ENCODE data around the gene UBA3. TPM values are rescaled to one million over a fixed set of nuclear protein-coding genes. Genes with fewer than 3 reads are reported as not detected.
A peak's percentile ranks its signal among the peaks of the same experiment; 100 is the strongest.

Gene UBA3
- total RNA-seq, 2 experiments from 2014 or later: 91.2 to 102 TPM

GRCh38 chr3:69012800-69013252 lies 67.3 kb downstream of the UBA3 start:
- no peaks in the 10 kb centered on the region for H3K9me3 Mint-ChIP-seq
- POLR2A ChIA-PET: interaction anchor here (0.9 to 1.6 kb wide), 3 partner anchors 40 to 79 kb away, joined by 3 to 7 read pairs (median 3); partner anchors contain the start of gene TMF1
- H3K27ac Mint-ChIP-seq: peak overlapping the region; percentile 90
- no peak for ATAC-seq (ENCODE audit: low read depth)
- H3K36me3 Mint-ChIP-seq: peaks cover 17% of the 10 kb centered on the region
- peak overlapping the region; percentile 88 for H3K4me3 Mint-ChIP-seq
- H3K27me3 Mint-ChIP-seq: no peaks in the 10 kb centered on the region
- DNase-seq: no peak
- H3K4me1 Mint-ChIP-seq: peaks cover 16% of the 10 kb centered on the region

- ATAC-seq (ENCODE audit: low read depth) (no peak), DNase-seq (no peak)
- no peaks in the 10 kb centered on the region for H3K27me3 Mint-ChIP-seq
- POLR2A ChIA-PET: no interaction called here
- peak overlapping the region; percentile 88 for H3K4me3 Mint-ChIP-seq
- peaks cover 14% of the 10 kb centered on the region for H3K36me3 Mint-ChIP-seq
- peaks cover 14% of the 10 kb centered on the region for H3K4me1 Mint-ChIP-seq
- peak overlapping the region; percentile 90 for H3K27ac Mint-ChIP-seq
- H3K9me3 Mint-ChIP-seq: no peaks in the 10 kb centered on the region
Measured at GRCh38 chr3:69012100-69012799, 67.9 kb downstream of the UBA3 start.

GRCh38 chr3:69011096-69011730 lies 69.0 kb downstream of the UBA3 start:
- Mint-ChIP-seq H3K36me3 (peaks cover 12% of the 10 kb centered on the region), H3K27ac (no peak overlapping the region), H3K27me3 (no peaks in the 10 kb centered on the region), H3K4me1 (peaks cover 11% of the 10 kb centered on the region), H3K9me3 (no peaks in the 10 kb centered on the region), H3K4me3 (no peak overlapping the region)
- ATAC-seq (ENCODE audit: low read depth): no peak
- no peak for DNase-seq
- POLR2A ChIA-PET: no interaction called here

- POLR2A ChIA-PET: interaction anchor here (0.6 kb wide), 1 partner anchor 92 kb away, joined by 7 read pairs; no protein-coding TSS in a partner anchor
- DNase-seq (no peak), ATAC-seq (ENCODE audit: low read depth) (no peak)
- Mint-ChIP-seq H3K27ac (no peak overlapping the region), H3K36me3 (peaks cover 9% of the 10 kb centered on the region), H3K4me1 (peaks cover 7% of the 10 kb centered on the region), H3K27me3 (no peaks in the 10 kb centered on the region), H3K9me3 (no peaks in the 10 kb centered on the region), H3K4me3 (no peak overlapping the region)
Measured at GRCh38 chr3:69009559-69010410, 70.4 kb downstream of the UBA3 start.

- Mint-ChIP-seq H3K36me3 (peaks cover 12% of the 10 kb centered on the region), H3K4me3 (no peak overlapping the region), H3K27ac (no peak overlapping the region), H3K9me3 (no peaks in the 10 kb centered on the region), H3K4me1 (peaks cover 4% of the 10 kb centered on the region), H3K27me3 (no peaks in the 10 kb centered on the region)
- POLR2A ChIA-PET: no interaction called here
- DNase-seq: no peak
- no peak for ATAC-seq (ENCODE audit: low read depth)
Measured at GRCh38 chr3:69008980-69009379, 71.2 kb downstream of the UBA3 start.

- H3K27ac Mint-ChIP-seq: no peak overlapping the region
- POLR2A ChIA-PET: no interaction called here
- no peak overlapping the region for H3K4me3 Mint-ChIP-seq
- no peaks in the 10 kb centered on the region for H3K4me1 Mint-ChIP-seq
- H3K27me3 Mint-ChIP-seq: no peaks in the 10 kb centered on the region
- ATAC-seq (ENCODE audit: low read depth) (no peak), DNase-seq (no peak)
- no peaks in the 10 kb centered on the region for H3K9me3 Mint-ChIP-seq
- peaks cover 23% of the 10 kb centered on the region for H3K36me3 Mint-ChIP-seq
Measured at GRCh38 chr3:69005791-69006482, 74.2 kb downstream of the UBA3 start.

GRCh38 chr3:69005071-69005790 lies 74.9 kb downstream of the UBA3 start:
- POLR2A ChIA-PET: no interaction called here
- Mint-ChIP-seq H3K4me1 (no peaks in the 10 kb centered on the region), H3K4me3 (no peak overlapping the region), H3K9me3 (no peaks in the 10 kb centered on the region), H3K27ac (no peak overlapping the region), H3K36me3 (peaks cover 24% of the 10 kb centered on the region), H3K27me3 (no peaks in the 10 kb centered on the region)
- DNase-seq (no peak), ATAC-seq (ENCODE audit: low read depth) (no peak)

Small RNAs within 50 kb of the gene (microRNA-seq; reads per million reads assigned to microRNA genes)
- 26.7 reads per million, percentile 33 among the genes with 10 or more reads in this experiment for gene MIR3136

Other genes starting within 250 kb of the UBA3 start
- gene TAFA4, start 147.8 kb downstream of the UBA3 start, total RNA-seq: not detected
- 10 to 100 TPM; 14.7 to 15.3 TPM for gene EOGT, start 66.7 kb downstream of the UBA3 start, total RNA-seq
- 10 to 100 TPM; 53.5 to 55.2 TPM for gene TMF1, start 28.0 kb downstream of the UBA3 start, total RNA-seq
- gene ARL6IP5, start 4.6 kb upstream of the UBA3 start, total RNA-seq: 100 to 1,000 TPM; 147 to 150 TPM
- not detected for gene LMOD3, start 42.2 kb upstream of the UBA3 start, total RNA-seq

Data from activated naive CD8-positive, alpha-beta T cell treated with anti-CD3 and anti-CD28 coated beads, Interleukin-2, amount 10 ng/mL, durations not matched to agents 7 days and 5 days (primary cell).